GM18505 (cell line): Measurements from ENCODE around the gene ELF5.

Experiments used
- ATAC-seq: cut with Tn5 transposase; IDR thresholded peaks from one replicate; pipeline ENCODE4 v1.9.1; 2021; ENCODE audit not compliant: unreplicated experiment
- POLR2A ChIP-seq: IDR thresholded peaks from 4 replicates; pipeline ENCODE4 v1.6.1; 2011; ENCODE audit warnings: borderline replicate concordance; ENCODE audit not compliant: insufficient read depth, insufficient read length; ENCODE audit errors: extremely low read depth

ELF5 gene

GRCh38 chr11:34529643-34530042 lies 16.0 kb upstream of the ELF5 start:
- ATAC-seq, result no peak
- no peak for TF ChIP-seq POLR2A

- no peak for ATAC-seq
- TF ChIP-seq POLR2A, result no peak
Measured at GRCh38 chr11:34528072-34528471, 14.5 kb upstream of the ELF5 start.

- no peak for ATAC-seq
- TF ChIP-seq POLR2A, result no peak
Measured at GRCh38 chr11:34525888-34526657, 12.5 kb upstream of the ELF5 start.

GRCh38 chr11:34525098-34525497 lies 11.5 kb upstream of the ELF5 start:
- ATAC-seq, result no peak
- no peak for TF ChIP-seq POLR2A

- no peak for ATAC-seq
- no peak for TF ChIP-seq POLR2A
Measured at GRCh38 chr11:34524696-34525095, 11.1 kb upstream of the ELF5 start.

- ATAC-seq, result no peak
Measured at GRCh38 chr11:34523053-34523452, 9.5 kb upstream of the ELF5 start.

GRCh38 chr11:34522188-34522587 lies 8.6 kb upstream of the ELF5 start:
- TF ChIP-seq POLR2A, result no peak

More at GRCh38 chr11:34523053-34523452, 9.5 kb upstream of the ELF5 start:
- TF ChIP-seq POLR2A, result no peak

GRCh38 chr11:34521265-34521664 lies 7.7 kb upstream of the ELF5 start:
- no peak for TF ChIP-seq POLR2A
- ATAC-seq, result no peak

More at GRCh38 chr11:34522188-34522587, 8.6 kb upstream of the ELF5 start:
- ATAC-seq, result no peak

- ATAC-seq, result no peak
- no peak for TF ChIP-seq POLR2A
Measured at GRCh38 chr11:34519595-34520235, 6.1 kb upstream of the ELF5 start.

GRCh38 chr11:34516247-34517040 lies 2.9 kb upstream of the ELF5 start:
- ATAC-seq, result no peak
- no peak for TF ChIP-seq POLR2A

- TF ChIP-seq POLR2A, result no peak
- ATAC-seq, result no peak
Measured at GRCh38 chr11:34514597-34514996, 1.0 kb upstream of the ELF5 start.

GRCh38 chr11:34512840-34513681 lies 533 bp downstream of the ELF5 start:
- peak; percentile 83 for ATAC-seq
- no peak for TF ChIP-seq POLR2A

- TF ChIP-seq POLR2A, result no peak
- ATAC-seq, result no peak
Measured at GRCh38 chr11:34510673-34511072, 2.9 kb downstream of the ELF5 start.
